HTR-8/SVneo (cell line): ENCODE measurements around the gene OPN1SW.

Experiments
- DNase-seq: peaks from one replicate; pipeline ENCODE4 v3.0.0; 2011; ENCODE audit warnings: low spot score, mixed read lengths; ENCODE audit not compliant: insufficient read length
- FAIRE-seq: peaks from 2 replicates; lab custom pipeline; 2011; peaks lifted over from hg19 to GRCh38; lab: Jason Lieb, UNC

OPN1SW gene

GRCh38 chr7:128794020-128794419, 18.4 kb upstream of the OPN1SW start:
- DNase-seq (no peak), FAIRE-seq (no peak)

GRCh38 chr7:128793181-128793547, 17.6 kb upstream of the OPN1SW start:
- no peak for FAIRE-seq

DNA sequence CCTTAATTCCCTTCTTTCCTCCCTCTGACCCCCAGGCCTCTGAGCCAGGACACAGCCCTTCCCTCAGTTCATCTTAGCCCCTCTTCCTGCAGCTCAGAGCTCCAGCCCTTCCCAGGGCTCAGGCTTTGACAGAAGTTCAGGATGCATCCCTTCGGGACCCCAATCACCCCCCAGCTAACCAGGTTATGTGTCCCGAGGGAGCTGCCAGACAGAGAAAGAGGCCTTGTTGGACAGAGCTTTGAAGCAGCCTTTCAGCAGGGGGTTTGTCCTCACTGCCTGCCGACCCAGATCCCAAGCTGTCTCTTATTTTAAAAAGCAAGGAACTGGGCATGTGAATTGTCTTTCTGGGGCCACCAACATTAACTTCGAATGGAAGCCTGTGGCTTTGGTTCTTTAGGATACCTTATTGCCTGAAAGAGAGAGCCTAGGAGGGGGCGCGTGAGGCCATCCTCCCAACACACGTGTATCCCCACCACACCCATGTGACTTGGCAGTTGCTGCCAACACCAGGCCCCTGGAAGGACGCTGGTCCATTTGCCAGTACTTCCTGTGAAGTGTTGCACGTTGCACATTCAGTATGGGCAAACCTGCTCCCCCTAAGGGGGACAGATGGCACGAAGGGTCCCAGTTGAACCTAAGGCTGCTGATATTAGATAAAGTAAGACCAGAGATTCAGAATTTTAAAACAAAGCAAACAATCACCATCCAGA, 17.0 kb upstream of the OPN1SW start:
- DNase-seq (no peak), FAIRE-seq (no peak)

More at GRCh38 chr7:128793181-128793547, 17.6 kb upstream of the OPN1SW start:
- no peak for DNase-seq

DNA sequence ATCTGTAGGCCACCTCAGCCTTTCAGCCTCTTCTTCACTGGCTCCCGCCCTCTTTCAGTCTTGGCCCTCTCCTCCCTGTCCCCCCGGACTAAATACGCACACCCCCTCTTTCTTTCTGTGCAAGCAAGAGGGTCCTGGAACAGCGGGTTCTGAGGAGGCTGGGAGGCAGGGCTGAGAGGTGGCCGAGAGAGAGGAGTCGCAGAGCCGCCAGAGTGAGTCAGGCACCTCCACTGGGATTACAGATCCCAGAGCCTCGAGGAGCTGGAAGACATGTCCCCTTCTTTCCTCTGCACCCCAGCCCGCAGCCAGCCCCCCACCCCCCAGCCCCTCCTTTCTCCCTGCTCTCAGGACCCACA, 16.4 kb upstream of the OPN1SW start:
- FAIRE-seq (no peak), DNase-seq (peak; percentile 37)

DNA sequence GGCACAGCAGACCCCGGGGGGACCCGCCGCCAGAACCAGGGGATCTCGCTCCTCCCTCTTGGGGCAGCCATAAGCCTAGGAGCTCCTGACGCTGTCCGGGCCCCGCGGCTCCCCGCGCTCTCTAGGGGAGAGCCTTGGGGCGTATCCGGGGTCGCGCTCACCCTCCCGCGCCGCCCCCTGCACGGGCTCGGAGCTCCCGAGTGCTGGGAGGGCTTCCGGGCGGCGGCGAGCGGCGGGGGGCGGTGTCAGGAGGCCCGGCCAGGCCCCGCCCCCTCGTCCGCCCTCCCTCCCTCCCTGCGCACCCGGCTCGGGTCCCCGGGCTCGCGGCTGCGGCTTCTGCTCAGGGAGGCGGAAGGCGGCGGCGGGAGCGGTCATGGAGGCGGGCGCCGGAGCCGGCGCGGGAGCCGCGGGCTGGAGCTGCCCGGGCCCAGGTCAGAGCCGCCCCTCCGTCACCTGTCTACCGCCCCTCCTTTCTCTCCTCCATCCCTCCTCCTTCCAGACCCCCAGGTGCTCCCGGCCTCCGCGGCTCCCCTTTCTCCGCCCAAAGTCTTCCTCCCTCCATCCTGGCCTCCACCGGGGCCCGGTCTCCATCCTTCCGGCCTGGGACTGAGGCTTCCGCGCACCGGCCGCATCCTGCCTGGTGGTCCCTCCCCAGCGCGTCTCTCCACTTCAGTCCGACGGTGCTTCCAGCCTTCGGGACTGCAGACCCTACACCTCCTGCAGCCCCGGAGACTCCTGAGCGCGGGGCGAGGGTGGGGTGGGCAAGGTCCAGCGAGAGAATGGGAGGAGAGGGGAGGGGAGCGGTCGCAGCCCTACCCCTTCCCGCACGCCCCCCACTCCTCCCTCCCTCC, 15.8 kb upstream of the OPN1SW start, which contains the start of gene CCDC136:
CCDC136 (plus strand) TSS at position 848 of the 851 bp plus-strand sequence. CDS start 444 bp downstream, outside the sequence.
- no peak for FAIRE-seq
- DNase-seq = peak; percentile 49

GRCh38 chr7:128790315-128791041, 14.9 kb upstream of the OPN1SW start:
- FAIRE-seq = no peak
- DNase-seq = no peak

DNA sequence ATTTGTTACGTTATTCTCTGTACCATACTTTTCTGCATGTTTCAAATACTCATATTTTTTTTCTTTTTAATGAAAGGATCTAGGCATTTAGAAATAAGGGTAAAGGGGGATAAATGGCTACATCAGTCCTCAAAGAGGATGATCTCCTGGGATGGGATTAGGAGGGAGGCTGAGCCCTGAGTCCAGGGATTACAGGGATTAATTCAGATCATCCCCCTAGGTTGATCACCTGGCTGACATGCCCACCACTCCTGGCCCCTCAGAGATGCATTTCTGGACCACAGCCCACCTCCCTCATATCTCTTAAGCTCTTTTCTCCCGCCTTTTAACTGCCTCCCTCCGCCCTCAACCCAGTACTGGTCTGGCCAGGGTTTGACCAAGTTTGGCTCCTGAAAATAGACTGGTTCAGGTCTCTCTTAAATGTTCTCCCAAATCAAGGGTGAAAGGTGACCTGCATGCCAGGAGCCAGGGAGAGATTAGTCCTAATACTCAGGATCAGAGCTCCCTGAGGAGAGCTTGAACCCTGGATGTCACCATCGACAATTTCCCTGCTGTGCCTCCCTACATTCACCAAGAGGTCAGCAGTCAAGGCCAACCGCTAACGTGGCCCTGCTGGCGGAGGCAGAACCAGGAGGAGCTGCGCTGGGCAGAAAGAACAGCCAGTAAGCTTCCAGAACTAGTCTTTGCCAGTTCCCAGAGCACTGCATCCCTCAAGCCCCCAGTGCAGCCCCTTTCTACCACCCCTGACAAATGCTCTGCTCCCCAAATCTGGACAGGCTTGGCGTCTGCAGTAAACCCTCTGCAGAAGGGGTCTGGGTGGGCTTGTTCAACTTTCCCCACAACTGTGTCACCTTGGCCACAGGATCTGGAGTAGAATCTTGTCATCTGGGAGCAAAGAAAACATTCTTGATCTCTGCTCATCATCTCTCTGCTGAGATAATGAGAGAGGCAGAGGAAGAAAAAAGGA, 13.1 kb upstream of the OPN1SW start:
- no peak for DNase-seq
- no peak for FAIRE-seq

GRCh38 chr7:128785738-128786137, 10.1 kb upstream of the OPN1SW start:
- DNase-seq (no peak), FAIRE-seq (no peak)

- FAIRE-seq (no peak), DNase-seq (no peak)
These were observed 7.7 kb upstream of the OPN1SW start for GRCh38 chr7:128783143-128783861.

- FAIRE-seq (no peak), DNase-seq (no peak)
These were observed 6.3 kb upstream of the OPN1SW start for GRCh38 chr7:128781851-128782250.

DNA sequence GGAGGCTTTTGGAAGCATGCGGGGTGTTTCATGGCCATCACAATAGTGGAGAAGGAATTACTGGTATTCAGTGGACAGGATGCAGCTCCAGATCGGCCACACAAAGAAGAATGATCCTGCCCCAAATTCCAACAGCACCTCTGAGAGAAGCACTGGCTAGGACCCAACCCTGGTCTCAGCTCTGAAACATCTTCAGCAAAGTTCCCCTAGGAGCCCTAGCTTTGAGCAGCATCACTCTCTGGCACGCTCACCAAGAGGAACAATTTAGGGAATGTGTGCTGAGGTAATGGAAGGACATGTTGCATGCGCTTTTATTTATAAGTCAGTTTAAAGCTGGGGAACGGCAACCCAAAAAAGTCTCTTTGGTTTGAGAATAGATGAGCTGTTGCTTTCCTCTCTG, 5.5 kb upstream of the OPN1SW start:
- FAIRE-seq (no peak), DNase-seq (no peak)

DNA sequence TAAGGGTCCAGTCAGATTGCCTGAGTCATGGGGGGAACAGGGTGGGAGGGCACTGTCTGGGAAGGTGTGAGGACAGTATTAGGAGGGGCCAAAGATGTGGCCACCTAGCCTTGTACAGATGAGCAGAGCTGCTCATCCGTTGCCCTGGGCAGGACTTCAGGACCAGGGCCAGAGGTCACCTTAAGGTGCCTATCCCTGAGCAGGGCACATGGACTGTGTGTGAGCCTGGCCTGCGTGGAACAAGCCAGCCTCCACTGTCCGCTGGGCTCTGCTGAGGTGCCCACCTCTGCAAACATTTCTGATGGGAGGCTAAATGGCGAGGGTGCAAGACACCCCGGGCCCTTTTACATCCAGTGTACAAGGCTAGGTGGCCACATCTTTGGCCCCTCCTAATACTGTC, 3.4 kb upstream of the OPN1SW start:
- no peak for DNase-seq
- no peak for FAIRE-seq

GRCh38 chr7:128777156-128778123, 1.8 kb upstream of the OPN1SW start:
- no peak for DNase-seq
- FAIRE-seq = no peak

DNA sequence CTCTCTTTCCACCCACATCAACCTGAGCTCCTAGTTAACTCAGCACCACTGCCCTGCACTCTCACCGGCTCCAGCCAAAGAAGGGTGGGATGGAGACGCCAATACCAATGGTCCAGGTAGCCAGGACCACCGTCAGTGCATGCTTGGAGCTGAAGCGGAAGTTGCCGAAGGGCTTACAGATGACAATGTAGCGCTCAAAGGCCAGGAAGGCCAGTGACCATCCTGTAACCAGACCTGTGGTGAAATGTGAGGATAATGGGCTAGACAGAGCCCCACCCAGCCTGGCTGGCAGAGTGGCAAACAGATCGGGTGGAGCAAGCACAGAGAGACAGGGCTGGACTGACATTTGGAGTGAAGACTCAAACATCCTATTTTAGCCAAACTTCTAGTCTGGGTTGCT, 673 bp downstream of the OPN1SW start:
- no peak for DNase-seq
- FAIRE-seq = no peak

DNA sequence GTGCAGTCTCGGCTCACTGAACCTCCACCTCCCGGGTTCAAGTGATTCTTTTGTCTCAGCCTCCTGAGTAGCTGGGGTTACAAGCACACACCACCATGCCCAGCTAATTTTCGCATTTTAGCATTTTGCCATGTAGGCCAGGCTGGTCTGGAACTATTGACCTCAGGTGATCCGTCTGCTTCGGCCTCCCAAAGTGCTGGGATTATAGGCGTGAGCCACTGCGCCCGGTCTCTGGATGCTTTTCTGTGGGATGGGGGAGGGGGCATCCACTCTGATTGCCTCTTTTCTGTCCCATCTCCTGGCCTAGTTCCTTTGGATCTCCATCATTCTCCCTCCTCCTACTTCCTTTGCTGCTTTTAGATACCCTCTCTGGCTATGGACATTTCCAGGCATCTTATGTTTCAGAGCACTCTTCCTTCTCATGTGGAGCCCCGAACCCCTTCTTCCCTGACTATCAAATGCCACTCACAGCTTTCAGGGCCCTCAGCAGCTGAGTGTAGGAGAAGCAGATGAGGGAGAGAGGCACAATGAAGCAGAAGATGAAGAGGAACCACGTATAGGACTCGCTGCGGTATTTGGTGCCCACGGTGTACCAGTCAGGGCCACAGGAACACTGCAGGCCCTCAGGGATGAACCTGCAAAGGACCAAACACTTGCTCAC, 1.4 kb downstream of the OPN1SW start:
- DNase-seq (no peak), FAIRE-seq (no peak)

DNA sequence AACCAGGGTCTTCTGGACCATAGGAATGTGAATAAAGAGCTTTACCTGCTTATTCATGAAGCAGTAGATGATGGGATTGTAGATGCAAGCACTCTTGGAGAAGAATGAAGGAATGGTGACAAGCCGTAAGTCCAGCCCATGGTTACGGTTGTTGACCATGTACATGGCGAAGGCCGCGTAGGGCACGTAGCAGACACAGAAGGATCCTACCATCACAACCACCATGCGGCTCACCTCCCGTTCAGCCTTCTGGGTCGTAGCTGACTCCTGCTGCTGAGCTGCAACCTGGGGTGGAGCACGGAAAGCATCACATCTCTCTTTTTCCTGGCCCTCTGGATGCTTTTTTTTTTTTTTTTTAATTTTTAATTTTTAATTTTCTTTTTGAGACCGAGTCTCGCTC, 2.0 kb downstream of the OPN1SW start:
- FAIRE-seq = no peak

DNA sequence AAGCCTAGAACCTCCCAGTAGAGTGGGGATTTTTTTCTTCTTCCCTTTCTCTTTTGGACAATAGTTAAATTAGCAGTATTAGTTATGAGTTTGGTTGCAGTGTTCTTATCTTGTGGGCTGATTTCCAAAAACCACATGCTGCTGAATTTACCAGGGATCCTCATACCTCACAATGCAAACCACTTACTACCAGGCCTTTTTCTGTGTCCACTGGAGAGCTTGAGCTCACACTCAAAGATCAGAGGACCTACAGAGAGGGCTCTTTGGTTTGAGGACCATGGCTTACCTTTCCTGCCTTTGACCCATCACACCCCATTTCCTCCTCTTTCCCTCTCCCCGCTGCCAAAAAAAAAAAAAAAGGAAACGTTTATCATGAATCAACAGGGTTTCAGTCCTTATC, 5.4 kb downstream of the OPN1SW start:
- FAIRE-seq = no peak
- DNase-seq = no peak

More for the DNA sequence above, 2.0 kb downstream of the OPN1SW start:
- no peak for DNase-seq
